Adrenal gland (tissue), 12 donors: ENCODE data around the gene C8G. TPM values are rescaled to one million over a fixed set of nuclear protein-coding genes. Genes with fewer than 3 reads are reported as not detected.
A peak's percentile ranks its signal among the peaks of the same experiment; 100 is the strongest.

Source experiments
- DNase-seq, 7 donors: peaks; one replicate each; pipeline ENCODE4 v3.0.0-alpha.2; 2019 to 2020
- H3K27ac ChIP-seq, 5 donors: fragments of 200-600 bp; sonication (generic) in 4 of 5; 1 replicate in 3 of 5; 2 replicates in 2 of 5; pipeline versions ENCODE4 v1.5.1 to v1.8.0; 2016 to 2020; ENCODE audit warnings: mild to moderate bottlenecking in 1 of 5
- H3K27me3 ChIP-seq: fragments of 200-600 bp; 2 replicates; pipeline ENCODE4 v1.8.0; 2021
- H3K36me3 ChIP-seq, 2 donors: fragments of 200-600 bp; replicated peaks in 1 of 2; 1 replicate in 1 of 2; 2 replicates in 1 of 2; pipeline versions ENCODE4 v1.5.1 to v1.8.0; 2018 to 2022
- H3K4me1 ChIP-seq, 2 donors: fragments of 200-600 bp; replicated peaks in 1 of 2; 1 replicate in 1 of 2; 2 replicates in 1 of 2; pipeline versions ENCODE4 v1.5.1 to v1.8.0; 2018 to 2021
- H3K4me3 ChIP-seq, 4 donors: fragments of 200-600 bp; sonication (generic) in 3 of 4; one replicate each; pipeline ENCODE4 v1.5.1; 2016 to 2018
- H3K9me3 ChIP-seq, 3 donors: fragments of 200-600 bp; sonication (generic) in 1 of 3; replicated peaks in 1 of 3; 1 replicate in 2 of 3; 2 replicates in 1 of 3; pipeline versions ENCODE4 v1.5.1 to v1.8.0; 2016 to 2021
- CTCF ChIP-seq, 6 experiments: fragments of 450-650 bp in 4 of 6; fragments of 200-600 bp in 2 of 6; sonication (generic) in 1 of 6; IDR thresholded peaks; 1 replicate in 5 of 6; 2 replicates in 1 of 6; pipeline versions ENCODE4 v1.5.1 to v1.8.0; 2016 to 2021; ENCODE audit warnings: antibody characterized with exemption in 6 of 6, mild to moderate bottlenecking in 2 of 6, moderate library complexity in 1 of 6
- POLR2A ChIP-seq, 2 donors: fragments of 450-650 bp; IDR thresholded peaks; one replicate each; pipeline ENCODE4 v1.6.1; 2017; ENCODE audit warnings: antibody characterized with exemption in 2 of 2, mild to moderate bottlenecking in 2 of 2, moderate library complexity in 1 of 2
- WGBS, 4 donors: extraction: QIAGEN DNeasy Blood & Tissue Kit in 2 of 4; methylation state at CpG; one replicate each; pipeline versions ENCODE4 v1.1.5 to v1.1.7; 2013 to 2017; 5-methylcytosine and 5-hydroxymethylcytosine counted together
- intact Hi-C, 2 donors: fragments of 100-400 bp; cut with DNase I; formaldehyde crosslinking; loops; one replicate each; pipeline versions ENCODE4 v1.14.1 to v1.15.0; 2022 to 2023
- polyA plus RNA-seq, 3 donors: library from polyadenylated mRNA; stranded (reverse); fragments of 200-250 nt in 2 of 3; fragments of 350-450 nt in 1 of 3; fragmentation: Illumina TruSeq in 1 of 3; extraction: RNeasy Lipid Tissue Mini Kit (QIAGEN cat#74804) in 1 of 3; gene quantifications; one replicate each; pipeline ENCODE4 v1.2.3, GENCODE V29; 2013 to 2014
- total RNA-seq, 9 donors: library from RNA; depleted of rRNA in 4 of 9; stranded (reverse); fragments of >200 nt in 4 of 9; fragments of 120-200 nt in 1 of 9; fragmentation: NEBNext Ultra II Directional in 1 of 9; extraction: Animal tissue kit (Norgen Biotek cat#: 25700) in 1 of 9; gene quantifications; one replicate each; pipeline versions ENCODE4 v1.1.0 to v1.2.4, GENCODE V29; 2013 to 2023
- donor health status: healthy with polysubstance abuse.
- donor health status: Bipolar disorder and iron deficiency.
- donor health status: DM: yes; HTN: yes; CAD: no.
- donor health status: DM: no; HTN: no; CAD: no.
- donor health status: DM: no; HTN: no; CAD: no.
- donor health status: DM: yes; HTN: yes; CAD: no.

C8G gene
- total and polyA plus RNA-seq, 12 donors: 0.68 to 5.5 (median 2.2) TPM; not detected in 6

GRCh38 chr9:136945333-136946227 lies 537 bp downstream of the C8G start:
- no peaks in the 10 kb centered on the region for H3K9me3 ChIP-seq
- intact Hi-C loops: loop anchor here (10.0 kb wide), 3 partner anchors 61 to 101 kb away; partner anchors contain the start of genes AJM1 (in 1 of the 2), MAMDC4 (in 1 of the 2), PHPT1 (in 1 of the 2) and TRAF2 (in 1 of the 2)
- peaks cover 23 to 28% of the 10 kb centered on the region in 2 donors for H3K4me1 ChIP-seq
- WGBS, 4 donors: 86 to 93% (median 89%) methylated on average over 6 to 30 of the region's 30 CpGs
- H3K36me3 ChIP-seq: peaks cover 0 to 24% of the 10 kb centered on the region in 2 donors
- no peaks in the 10 kb centered on the region for H3K27me3 ChIP-seq
- no peak overlapping the region for H3K27ac ChIP-seq
- no peak overlapping the region for H3K4me3 ChIP-seq
- DNase-seq: peak in 2 of 7 donors; percentile 36 to 52
- TF ChIP-seq CTCF (IDR thresholded peaks at IDR 0.05): no peak
- no peak for TF ChIP-seq POLR2A (IDR thresholded peaks at IDR 0.05)

- Histone ChIP-seq H3K9me3 (no peaks in the 10 kb centered on the region), H3K4me1 (peaks cover 24 to 27% of the 10 kb centered on the region in 2 donors), H3K36me3 (peaks cover 0 to 16% of the 10 kb centered on the region in 2 donors), H3K4me3 (no peak overlapping the region), H3K27me3 (no peaks in the 10 kb centered on the region), H3K27ac (no peak overlapping the region)
- no peak for TF ChIP-seq POLR2A (IDR thresholded peaks at IDR 0.05)
- TF ChIP-seq CTCF (IDR thresholded peaks at IDR 0.05): no peak
- intact Hi-C loops: loop anchor here (10.0 kb wide), 3 partner anchors 62 to 102 kb away; partner anchors contain the start of genes AJM1 (in 1 of the 2), MAMDC4 (in 1 of the 2), PHPT1 (in 1 of the 2) and TRAF2 (in 1 of the 2)
- peak in 1 of 7 donors; percentile 34 for DNase-seq
- 81 to 93% (median 86%) methylated on average over 13 to 27 of the region's 27 CpGs for WGBS, 4 donors
These were observed 1.4 kb downstream of the C8G start for GRCh38 chr9:136946228-136947027.

GRCh38 chr9:136947028-136947891 lies 2.2 kb downstream of the C8G start:
- Histone ChIP-seq H3K27me3 (no peaks in the 10 kb centered on the region), H3K4me3 (no peak overlapping the region), H3K27ac (peak overlapping the region in 1 of 5 donors; percentile 31), H3K9me3 (no peaks in the 10 kb centered on the region), H3K36me3 (peaks cover 0 to 7% of the 10 kb centered on the region in 2 donors), H3K4me1 (peaks cover 24 to 36% of the 10 kb centered on the region in 2 donors)
- WGBS, 4 donors: 67 to 84% (median 71%) methylated on average over 6 to 26 of the region's 26 CpGs
- DNase-seq: peak in 1 of 7 donors; percentile 15
- intact Hi-C loops: loop anchor here (10.0 kb wide), 3 partner anchors 62 to 102 kb away; partner anchors contain the start of genes AJM1 (in 1 of the 2), MAMDC4 (in 1 of the 2), PHPT1 (in 1 of the 2) and TRAF2 (in 1 of the 2)
- TF ChIP-seq CTCF (IDR thresholded peaks at IDR 0.05) (no peak), POLR2A (IDR thresholded peaks at IDR 0.05) (no peak)
